IMR-90 (cell line): ENCODE results near the gene NNT. TPM values are rescaled to one million over a fixed set of nuclear protein-coding genes. Genes with fewer than 3 reads are reported as not detected.

Source experiments
- ATAC-seq: fragments of 200-7000 bp; cut with Tn5 transposase; 2 replicates; pipeline ENCODE4 v1.9.1; 2020; ENCODE audit warnings: low read depth, mild to moderate bottlenecking, moderate library complexity
- BruUV-seq: library from RNA; stranded (reverse); fragments of 400-500 nt; replicated peaks from 2 replicates; lab custom pipeline; 2021; lab: Mats Ljungman, UMichigan
- CTCF ChIA-PET: fragments of 300-600 bp; formaldehyde crosslinking; extraction: SDS; loops from one replicate; lab custom pipeline; 2021; ENCODE audit warnings: antibody characterized with exemption; lab: Yijun Ruan, JAX
- POLR2A ChIA-PET: fragments of 300-600 bp; sonication (Branson Sonifier 250); formaldehyde crosslinking; loops from one replicate; lab custom pipeline; 2022; ENCODE audit warnings: antibody characterized with exemption; ENCODE audit not compliant: unreplicated experiment; lab: Charles Lee
- DNase-seq: peaks from one replicate; pipeline ENCODE4 v3.0.0; 2013
- H2AFZ ChIP-seq: replicated peaks from 2 replicates; pipeline ENCODE3; 2013; ENCODE audit warnings: low read length, mild to moderate bottlenecking; ENCODE audit not compliant: poor library complexity
- H2AK5ac ChIP-seq: 2 replicates; pipeline ENCODE4 v1.6.1; 2013; ENCODE audit warnings: low read depth, low read length, inconsistent platforms
- H2AK9ac ChIP-seq: replicated peaks from 2 replicates; pipeline ENCODE3; 2013; ENCODE audit warnings: mild to moderate bottlenecking, low read depth, low read length, moderate library complexity; ENCODE audit not compliant: poor library complexity
- H2BK120ac ChIP-seq: 2 replicates; pipeline ENCODE4 v1.6.1; 2013; ENCODE audit warnings: low read depth, low read length, inconsistent platforms
- H2BK15ac ChIP-seq: 3 replicates; pipeline ENCODE4 v1.6.1; 2013; ENCODE audit warnings: low read depth, low read length, inconsistent platforms
- H2BK20ac ChIP-seq: 2 replicates; pipeline ENCODE4 v1.6.1; 2013; ENCODE audit warnings: low read depth, mild to moderate bottlenecking, inconsistent platforms, low read length, moderate library complexity
- H2BK5ac ChIP-seq: 2 replicates; pipeline ENCODE4 v1.6.1; 2013; ENCODE audit warnings: mild to moderate bottlenecking, low read depth, low read length, inconsistent platforms; ENCODE audit not compliant: poor library complexity, severe bottlenecking
- H3K14ac ChIP-seq: replicated peaks from 2 replicates; pipeline ENCODE4 v1.6.1; 2013; ENCODE audit warnings: low read depth, low read length, inconsistent platforms
- H3K18ac ChIP-seq: 2 replicates; pipeline ENCODE4 v1.6.1; 2013; ENCODE audit warnings: low read depth, low read length, control low read depth
- H3K23ac ChIP-seq: 2 replicates; pipeline ENCODE4 v1.6.1; 2013; ENCODE audit warnings: low read depth, low read length, inconsistent platforms
- H3K27ac ChIP-seq: 2 replicates; pipeline ENCODE4 v1.5.1; 2013; ENCODE audit warnings: mild to moderate bottlenecking, control low read depth, low read length; ENCODE audit not compliant: insufficient read depth
- H3K27me3 ChIP-seq: 2 replicates; pipeline ENCODE4 v1.6.1; 2013; ENCODE audit warnings: low read length; ENCODE audit not compliant: control insufficient read depth, insufficient read depth
- H3K36me3 ChIP-seq: 2 replicates; pipeline ENCODE4 v1.6.1; 2013; ENCODE audit warnings: low read length, mixed read lengths; ENCODE audit not compliant: control insufficient read depth, insufficient read depth
- H3K4ac ChIP-seq: 2 replicates; pipeline ENCODE4 v1.6.1; 2013; ENCODE audit warnings: low read depth, low read length, inconsistent platforms
- H3K4me1 ChIP-seq: 2 replicates; pipeline ENCODE4 v1.6.1; 2013; ENCODE audit warnings: low read length, mixed read lengths; ENCODE audit not compliant: control insufficient read depth, insufficient read depth
- H3K4me2 ChIP-seq: 2 replicates; pipeline ENCODE4 v1.6.1; 2013; ENCODE audit warnings: low read depth, mild to moderate bottlenecking, control low read depth, low read length, moderate library complexity
- H3K4me3 ChIP-seq: 2 replicates; pipeline ENCODE4 v1.5.1; 2013; ENCODE audit warnings: low read depth, mild to moderate bottlenecking, control low read depth, low read length, moderate library complexity; ENCODE audit not compliant: insufficient read depth
- H3K56ac ChIP-seq: 2 replicates; pipeline ENCODE4 v1.6.1; 2013; ENCODE audit warnings: low read length, inconsistent platforms; ENCODE audit not compliant: insufficient read depth; ENCODE audit errors: extremely low read depth
- H3K79me1 ChIP-seq, 2 experiments: 2 replicates each; pipeline ENCODE4 v1.6.1; 2013; ENCODE audit warnings: low read length in 2 of 2, inconsistent platforms in 1 of 2, low read depth in 1 of 2
- H3K9ac ChIP-seq: 2 replicates; pipeline ENCODE4 v1.6.1; 2013; ENCODE audit warnings: low read depth, low read length, control low read depth
- H3K9me1 ChIP-seq: 2 replicates; pipeline ENCODE4 v1.6.1; 2013; ENCODE audit warnings: low read length, inconsistent platforms; ENCODE audit not compliant: insufficient read depth
- H3K9me3 ChIP-seq: 2 replicates; pipeline ENCODE4 v1.6.1; 2013; ENCODE audit warnings: low read length; ENCODE audit not compliant: control insufficient read depth, insufficient read depth
- H4K20me1 ChIP-seq: 2 replicates; pipeline ENCODE4 v1.6.1; 2013; ENCODE audit warnings: low read length, inconsistent platforms; ENCODE audit not compliant: insufficient read depth
- H4K5ac ChIP-seq: 2 replicates; pipeline ENCODE4 v1.6.1; 2013; ENCODE audit warnings: mild to moderate bottlenecking, low read depth, low read length, control low read depth
- H4K8ac ChIP-seq, 2 experiments: 2 replicates each; pipeline ENCODE4 v1.6.1; 2013; ENCODE audit warnings: low read depth in 2 of 2, low read length in 2 of 2, control low read depth in 1 of 2, inconsistent platforms in 1 of 2
- H4K91ac ChIP-seq: 2 replicates; pipeline ENCODE4 v1.6.1; 2013; ENCODE audit warnings: low read depth, low read length, inconsistent platforms; ENCODE audit not compliant: insufficient read depth
- CEBPB ChIP-seq: IDR thresholded peaks from 2 replicates; pipeline ENCODE4 v1.6.1; 2012; ENCODE audit warnings: low read depth, low read length, improper control_type of control experiment
- CHD1 ChIP-seq: IDR thresholded peaks from 2 replicates; pipeline ENCODE4 v1.6.1; 2012; ENCODE audit warnings: low read depth, low read length, improper control_type of control experiment
- MAFK ChIP-seq: IDR thresholded peaks from 2 replicates; pipeline ENCODE4 v1.6.1; 2012; ENCODE audit warnings: low read depth, low read length, improper control_type of control experiment
- MAZ ChIP-seq: IDR thresholded peaks from 2 replicates; pipeline ENCODE4 v1.6.1; 2012; ENCODE audit warnings: low read depth, mild to moderate bottlenecking, low read length, improper control_type of control experiment, moderate library complexity, borderline replicate concordance
- POLR2A ChIP-seq: IDR thresholded peaks from 2 replicates; pipeline ENCODE4 v1.6.1; 2012; ENCODE audit warnings: mild to moderate bottlenecking, low read depth, low read length
- RAD21 ChIP-seq: IDR thresholded peaks from 2 replicates; pipeline ENCODE4 v1.6.1; 2012; ENCODE audit warnings: low read length, improper control_type of control experiment
- RFX5 ChIP-seq: IDR thresholded peaks from 2 replicates; pipeline ENCODE4 v1.8.0; 2012; ENCODE audit warnings: low read depth, mild to moderate bottlenecking, low read length, moderate library complexity
- WGBS, 2 experiments: methylation state at CpG; one replicate each; pipeline versions ENCODE4 v1.1.5 to v1.1.7; 2013; ENCODE audit warnings: missing lambda C conversion rate in 2 of 2; ENCODE audit not compliant: insufficient read length in 1 of 2; ENCODE audit errors: extremely low coverage in 2 of 2; 5-methylcytosine and 5-hydroxymethylcytosine counted together
- dilution Hi-C: fragments of 300-500 bp; cut with HindIII; formaldehyde crosslinking; loops from one replicate; pipeline ENCODE4 v1.14.3; 2018; ENCODE audit warnings: low sequenced_read_pairs; ENCODE audit not compliant: unreplicated experiment
- in situ Hi-C: fragments of 300-500 bp; cut with MboI; formaldehyde crosslinking; loops from 3 replicates; pipeline ENCODE4 v1.14.3; 2019; ENCODE audit warnings: low sequenced_read_pairs, inconsistent platforms, mixed read lengths
- intact Hi-C: fragments of 100-400 bp; cut with micrococcal nuclease; formaldehyde crosslinking; loops from 2 replicates; pipeline ENCODE4 v1.10.0; 2022
- polyA plus RNA-seq, 3 experiments: library from polyadenylated mRNA; depleted of rRNA; stranded (reverse); fragments of >200 nt; gene quantifications; 2 replicates each; pipeline ENCODE4 v1.2.3, GENCODE V29; 2012; ENCODE audit warnings: low replicate concordance in 1 of 3
- total RNA-seq: library from RNA; depleted of rRNA; stranded (reverse); fragments of >200 nt; gene quantifications from 2 replicates; pipeline ENCODE4 v1.2.3, GENCODE V29; 2012
- TF ChIP-seq, protein P1 (sequence below): fragments of 150-350 bp; IDR thresholded peaks from 2 replicates; pipeline ENCODE4 v1.6.1; 2017; ENCODE audit warnings: mild to moderate bottlenecking, antibody characterized with exemption, low read length, low read depth
- TF ChIP-seq, protein P2 (sequence below): conservative IDR thresholded peaks from 2 replicates; pipeline ENCODE4 v1.5.1; 2012; ENCODE audit warnings: mild to moderate bottlenecking, low read depth, low read length, improper control_type of control experiment
- TF ChIP-seq, protein P3 (sequence below): fragments of 150-350 bp; IDR thresholded peaks from 2 replicates; pipeline ENCODE4 v1.6.1; 2016; ENCODE audit warnings: low read depth, mild to moderate bottlenecking, low read length, moderate library complexity, borderline replicate concordance

NNT gene
- total and polyA plus RNA-seq, 2 of the 4 experiments (the other 2 are of a cell fraction): 23.1 to 57.2 TPM

DNA sequence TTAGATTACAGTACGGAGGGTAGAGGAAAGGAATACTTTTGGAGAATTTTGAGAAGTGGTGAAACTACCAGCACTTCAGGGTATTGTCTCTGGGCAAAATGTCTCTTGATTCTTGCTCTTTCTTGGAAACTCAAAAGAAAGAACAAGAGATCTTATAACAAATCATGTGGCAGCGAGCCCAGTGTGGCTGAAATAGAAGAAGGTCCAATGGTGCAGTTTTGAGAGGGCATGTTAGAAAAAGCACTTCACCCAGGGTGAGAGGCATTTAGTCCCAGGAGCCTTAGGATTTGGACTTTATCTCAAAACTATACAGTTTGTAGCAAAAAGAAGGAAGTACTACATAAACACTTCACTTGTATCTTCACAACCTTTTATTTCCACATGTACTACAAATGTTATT lies 39.4 kb downstream of the NNT start:
- ATAC-seq (no peak; the same call in 1 of the 2 replicates), DNase-seq (peak; percentile 11)
- peaks cover 5% of the 10 kb centered on the region for H3K36me3 ChIP-seq
- no peak overlapping the region for H2BK120ac ChIP-seq
- H3K79me1 ChIP-seq: peaks cover 8 to 19% of the 10 kb centered on the region in 2 experiments; a peak in 3 of 4 replicates
- H3K4me1 ChIP-seq: peaks cover 5% of the 10 kb centered on the region
- no peak overlapping the region for H3K56ac ChIP-seq
- in situ Hi-C loops (no loop called here), intact Hi-C loops (loop anchor here (10.0 kb wide), 1 partner anchor 352 kb away; no protein-coding TSS in a partner anchor), dilution Hi-C loops (no loop called here)
- ChIA-PET POLR2A (no interaction called here), CTCF (no interaction called here)
- no peak overlapping the region for H4K8ac ChIP-seq
- H2BK5ac ChIP-seq: no peak overlapping the region
- H3K4ac ChIP-seq: no peak overlapping the region
- no peak overlapping the region for H3K14ac ChIP-seq
- no peak overlapping the region for H3K27ac ChIP-seq
- H3K4me2 ChIP-seq: 0 out of 2 replicates have a peak overlapping the region, but pooled peaks have one; percentile 28
- no peak overlapping the region for H3K4me3 ChIP-seq
- H3K9ac ChIP-seq: no peak overlapping the region
- no TSS peak for BruUV-seq
- H2AFZ ChIP-seq: no peak overlapping the region
- H3K9me3 ChIP-seq: no peaks in the 10 kb centered on the region
- H3K23ac ChIP-seq: no peak overlapping the region
- no peaks in the 10 kb centered on the region for H4K20me1 ChIP-seq
- TF ChIP-seq CEBPB (no peak), RAD21 (no peak), RFX5 (no peak), MAZ (no peak), POLR2A (no peak), CHD1 (no peak), MAFK (no peak)
- TF ChIP-seq, protein P1, sequence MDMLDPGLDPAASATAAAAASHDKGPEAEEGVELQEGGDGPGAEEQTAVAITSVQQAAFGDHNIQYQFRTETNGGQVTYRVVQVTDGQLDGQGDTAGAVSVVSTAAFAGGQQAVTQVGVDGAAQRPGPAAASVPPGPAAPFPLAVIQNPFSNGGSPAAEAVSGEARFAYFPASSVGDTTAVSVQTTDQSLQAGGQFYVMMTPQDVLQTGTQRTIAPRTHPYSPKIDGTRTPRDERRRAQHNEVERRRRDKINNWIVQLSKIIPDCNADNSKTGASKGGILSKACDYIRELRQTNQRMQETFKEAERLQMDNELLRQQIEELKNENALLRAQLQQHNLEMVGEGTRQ: no peak
- TF ChIP-seq, protein P2, sequence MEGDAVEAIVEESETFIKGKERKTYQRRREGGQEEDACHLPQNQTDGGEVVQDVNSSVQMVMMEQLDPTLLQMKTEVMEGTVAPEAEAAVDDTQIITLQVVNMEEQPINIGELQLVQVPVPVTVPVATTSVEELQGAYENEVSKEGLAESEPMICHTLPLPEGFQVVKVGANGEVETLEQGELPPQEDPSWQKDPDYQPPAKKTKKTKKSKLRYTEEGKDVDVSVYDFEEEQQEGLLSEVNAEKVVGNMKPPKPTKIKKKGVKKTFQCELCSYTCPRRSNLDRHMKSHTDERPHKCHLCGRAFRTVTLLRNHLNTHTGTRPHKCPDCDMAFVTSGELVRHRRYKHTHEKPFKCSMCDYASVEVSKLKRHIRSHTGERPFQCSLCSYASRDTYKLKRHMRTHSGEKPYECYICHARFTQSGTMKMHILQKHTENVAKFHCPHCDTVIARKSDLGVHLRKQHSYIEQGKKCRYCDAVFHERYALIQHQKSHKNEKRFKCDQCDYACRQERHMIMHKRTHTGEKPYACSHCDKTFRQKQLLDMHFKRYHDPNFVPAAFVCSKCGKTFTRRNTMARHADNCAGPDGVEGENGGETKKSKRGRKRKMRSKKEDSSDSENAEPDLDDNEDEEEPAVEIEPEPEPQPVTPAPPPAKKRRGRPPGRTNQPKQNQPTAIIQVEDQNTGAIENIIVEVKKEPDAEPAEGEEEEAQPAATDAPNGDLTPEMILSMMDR: no peak
- TF ChIP-seq, protein P3, sequence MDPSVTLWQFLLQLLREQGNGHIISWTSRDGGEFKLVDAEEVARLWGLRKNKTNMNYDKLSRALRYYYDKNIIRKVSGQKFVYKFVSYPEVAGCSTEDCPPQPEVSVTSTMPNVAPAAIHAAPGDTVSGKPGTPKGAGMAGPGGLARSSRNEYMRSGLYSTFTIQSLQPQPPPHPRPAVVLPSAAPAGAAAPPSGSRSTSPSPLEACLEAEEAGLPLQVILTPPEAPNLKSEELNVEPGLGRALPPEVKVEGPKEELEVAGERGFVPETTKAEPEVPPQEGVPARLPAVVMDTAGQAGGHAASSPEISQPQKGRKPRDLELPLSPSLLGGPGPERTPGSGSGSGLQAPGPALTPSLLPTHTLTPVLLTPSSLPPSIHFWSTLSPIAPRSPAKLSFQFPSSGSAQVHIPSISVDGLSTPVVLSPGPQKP: no peak
- H2BK15ac ChIP-seq: no peak overlapping the region
- H3K9me1 ChIP-seq: peaks cover 4% of the 10 kb centered on the region; the same call in 1 of the 2 replicates
- H4K5ac ChIP-seq: no peak overlapping the region
- H4K91ac ChIP-seq: no peak overlapping the region
- no peak overlapping the region for H2AK5ac ChIP-seq
- H3K18ac ChIP-seq: no peak overlapping the region
- no peak overlapping the region for H2AK9ac ChIP-seq
- WGBS, 2 experiments: 100% methylated on average over 1 of the region's 2 CpGs; no CpG with 5 or more reads in 1 of the 2 experiments
- H2BK20ac ChIP-seq: no peak overlapping the region
- no peaks in the 10 kb centered on the region for H3K27me3 ChIP-seq
